Mucosa of descending colon (tissue), 3 donors: Measurements from ENCODE around the gene ZNF770. TPM values are rescaled to one million over a fixed set of nuclear protein-coding genes. Genes with fewer than 3 reads are reported as not detected.

ENCODE experiments used
- ATAC-seq: fragments of 200-7000 bp; cut with Tn5 transposase; one replicate; pipeline ENCODE4 v1.9.1; 2020; ENCODE audit warnings: mild to moderate bottlenecking, moderate library complexity
- DNase-seq, 3 donors: peaks; one replicate each; pipeline ENCODE4 v3.0.0-alpha.2; 2020
- H3K36me3 ChIP-seq: fragments of 200-600 bp; one replicate; pipeline ENCODE4 v1.8.0; 2021; ENCODE audit warnings: low read depth, mild to moderate bottlenecking
- H3K4me1 ChIP-seq: fragments of 200-600 bp; one replicate; pipeline ENCODE4 v1.8.0; 2021; ENCODE audit warnings: low read depth, mild to moderate bottlenecking
- H3K4me3 ChIP-seq: fragments of 200-600 bp; one replicate; pipeline ENCODE4 v1.8.0; 2021; ENCODE audit warnings: mild to moderate bottlenecking
- H3K9me3 ChIP-seq: fragments of 200-600 bp; one replicate; pipeline ENCODE4 v1.8.0; 2021; ENCODE audit warnings: mild to moderate bottlenecking
- intact Hi-C, 2 donors: fragments of 100-400 bp; cut with DNase I in 1 of 2; cut with micrococcal nuclease in 1 of 2; formaldehyde crosslinking; loops; one replicate each; pipeline versions ENCODE4 v1.11.0 to v1.11.1; 2022; cut with DNase I, micrococcal nuclease
- total RNA-seq, 3 donors: library from RNA; stranded (reverse); fragmentation: NEBNext Ultra II Directional in 2 of 3; extraction: Animal tissue kit (Norgen Biotek cat#: 25700) in 2 of 3; gene quantifications; one replicate each; pipeline versions ENCODE4 v1.2.1 to v1.2.4, GENCODE V29; 2021 to 2023
- TF ChIP-seq, protein P1 (sequence below): fragments of 200-600 bp; IDR thresholded peaks from one replicate; pipeline ENCODE4 v1.8.0; 2022; ENCODE audit warnings: antibody characterized with exemption, mild to moderate bottlenecking
- donor health status: DM: no; HTN: no; CAD: no; lungs with moderate emphysema.
- donor health status: DM: no; HTN: no; CAD: no.
- donor health status: DM: no; HTN: yes; CAD: no.

The ZNF770 gene
- total RNA-seq, 3 donors from 2014 or later: 20.3 to 24.0 (median 21.2) TPM

DNA sequence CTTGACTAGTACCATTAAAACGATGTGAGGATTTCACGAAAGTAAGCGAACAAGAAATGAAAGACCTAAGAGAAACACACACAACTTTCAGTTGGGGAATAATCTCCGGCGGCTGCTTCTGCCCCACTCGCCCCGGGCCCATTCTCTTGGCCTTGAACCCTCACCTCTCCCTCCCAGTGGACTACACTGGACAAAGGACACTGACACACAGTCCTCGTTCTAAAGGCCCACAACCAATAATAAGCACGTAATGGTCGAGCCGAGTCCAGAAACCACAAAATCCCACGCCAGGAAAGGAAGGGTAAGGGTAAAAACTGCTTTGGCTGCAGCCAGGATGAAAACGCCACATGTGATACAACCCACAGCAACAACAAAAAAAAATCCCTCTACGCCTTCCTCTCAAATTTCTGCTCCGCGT lies 469 bp downstream of the ZNF770 start:
- intact Hi-C loops: no loop called here
- TF ChIP-seq, protein P1, sequence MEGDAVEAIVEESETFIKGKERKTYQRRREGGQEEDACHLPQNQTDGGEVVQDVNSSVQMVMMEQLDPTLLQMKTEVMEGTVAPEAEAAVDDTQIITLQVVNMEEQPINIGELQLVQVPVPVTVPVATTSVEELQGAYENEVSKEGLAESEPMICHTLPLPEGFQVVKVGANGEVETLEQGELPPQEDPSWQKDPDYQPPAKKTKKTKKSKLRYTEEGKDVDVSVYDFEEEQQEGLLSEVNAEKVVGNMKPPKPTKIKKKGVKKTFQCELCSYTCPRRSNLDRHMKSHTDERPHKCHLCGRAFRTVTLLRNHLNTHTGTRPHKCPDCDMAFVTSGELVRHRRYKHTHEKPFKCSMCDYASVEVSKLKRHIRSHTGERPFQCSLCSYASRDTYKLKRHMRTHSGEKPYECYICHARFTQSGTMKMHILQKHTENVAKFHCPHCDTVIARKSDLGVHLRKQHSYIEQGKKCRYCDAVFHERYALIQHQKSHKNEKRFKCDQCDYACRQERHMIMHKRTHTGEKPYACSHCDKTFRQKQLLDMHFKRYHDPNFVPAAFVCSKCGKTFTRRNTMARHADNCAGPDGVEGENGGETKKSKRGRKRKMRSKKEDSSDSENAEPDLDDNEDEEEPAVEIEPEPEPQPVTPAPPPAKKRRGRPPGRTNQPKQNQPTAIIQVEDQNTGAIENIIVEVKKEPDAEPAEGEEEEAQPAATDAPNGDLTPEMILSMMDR: no peak
- DNase-seq (peak in 2 of 3 donors; percentile 12 to 34), ATAC-seq (peak; percentile 3)
- Histone ChIP-seq H3K9me3 (no peaks in the 10 kb centered on the region), H3K4me3 (peak overlapping the region; percentile 48), H3K4me1 (peaks cover 11% of the 10 kb centered on the region), H3K36me3 (no peaks in the 10 kb centered on the region)

DNA sequence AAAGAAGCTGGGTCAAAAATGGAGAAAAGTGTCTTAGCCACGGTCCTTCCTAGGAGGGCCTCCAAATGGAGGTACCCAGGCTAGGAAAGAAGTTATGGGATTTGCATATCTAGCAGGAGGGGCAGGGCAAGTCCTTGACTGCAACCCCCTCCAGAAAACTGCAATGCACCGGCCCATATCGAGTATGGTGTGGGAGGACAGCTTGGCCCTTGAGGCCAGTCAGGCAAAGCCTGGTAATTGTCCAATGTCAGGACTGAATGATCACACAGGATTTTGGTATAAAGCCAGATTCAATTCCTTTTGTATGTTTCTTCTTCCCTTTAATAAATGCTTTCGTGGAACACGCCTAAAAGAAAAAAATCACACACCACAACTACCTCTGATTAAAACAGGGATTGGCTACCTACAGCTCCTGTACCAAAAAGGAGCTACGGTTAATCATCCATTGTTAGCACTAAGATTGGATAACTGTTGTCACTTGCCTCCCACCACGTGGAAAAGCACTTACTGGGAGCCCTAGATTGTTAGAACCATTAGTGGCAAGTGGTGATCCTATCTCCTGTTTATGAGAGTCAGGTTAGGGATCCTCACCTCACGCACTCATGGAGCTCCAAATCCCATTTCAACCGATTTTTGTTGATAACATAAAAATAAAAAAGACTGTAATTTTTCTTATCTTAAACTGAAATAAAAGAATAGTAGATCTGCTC lies 1.2 kb downstream of the ZNF770 start:
- no peaks in the 10 kb centered on the region for H3K36me3 ChIP-seq
- peaks cover 11% of the 10 kb centered on the region for H3K4me1 ChIP-seq
- no peak overlapping the region for H3K4me3 ChIP-seq
- no peaks in the 10 kb centered on the region for H3K9me3 ChIP-seq
- intact Hi-C loops: no loop called here
- ATAC-seq (no peak), DNase-seq (no peak)
- TF ChIP-seq, protein P1: no peak

DNA sequence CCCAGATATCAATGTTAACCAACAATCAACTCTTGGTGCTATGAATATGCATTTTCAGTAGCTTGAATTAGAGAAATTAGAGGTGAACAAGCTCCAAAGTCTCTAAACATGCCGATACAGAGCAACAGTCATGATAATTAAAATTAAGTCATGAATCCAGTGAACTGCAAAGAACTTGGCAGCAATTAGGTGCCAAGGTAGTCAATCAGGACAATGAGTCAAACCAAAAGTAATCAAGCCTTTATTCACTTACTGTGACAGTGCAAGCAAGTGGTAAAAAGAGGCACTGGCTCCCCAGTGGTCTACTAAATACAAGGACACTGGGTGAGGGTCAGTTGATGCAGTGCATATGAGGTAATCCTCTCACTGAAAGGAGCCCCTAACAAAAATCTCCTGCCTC lies 1.8 kb downstream of the ZNF770 start:
- H3K4me1 ChIP-seq: peaks cover 11% of the 10 kb centered on the region
- no peak for DNase-seq
- intact Hi-C loops: no loop called here
- H3K9me3 ChIP-seq: no peaks in the 10 kb centered on the region
- H3K4me3 ChIP-seq: no peak overlapping the region
- no peaks in the 10 kb centered on the region for H3K36me3 ChIP-seq
- no peak for ATAC-seq
- TF ChIP-seq, protein P1: no peak

DNA sequence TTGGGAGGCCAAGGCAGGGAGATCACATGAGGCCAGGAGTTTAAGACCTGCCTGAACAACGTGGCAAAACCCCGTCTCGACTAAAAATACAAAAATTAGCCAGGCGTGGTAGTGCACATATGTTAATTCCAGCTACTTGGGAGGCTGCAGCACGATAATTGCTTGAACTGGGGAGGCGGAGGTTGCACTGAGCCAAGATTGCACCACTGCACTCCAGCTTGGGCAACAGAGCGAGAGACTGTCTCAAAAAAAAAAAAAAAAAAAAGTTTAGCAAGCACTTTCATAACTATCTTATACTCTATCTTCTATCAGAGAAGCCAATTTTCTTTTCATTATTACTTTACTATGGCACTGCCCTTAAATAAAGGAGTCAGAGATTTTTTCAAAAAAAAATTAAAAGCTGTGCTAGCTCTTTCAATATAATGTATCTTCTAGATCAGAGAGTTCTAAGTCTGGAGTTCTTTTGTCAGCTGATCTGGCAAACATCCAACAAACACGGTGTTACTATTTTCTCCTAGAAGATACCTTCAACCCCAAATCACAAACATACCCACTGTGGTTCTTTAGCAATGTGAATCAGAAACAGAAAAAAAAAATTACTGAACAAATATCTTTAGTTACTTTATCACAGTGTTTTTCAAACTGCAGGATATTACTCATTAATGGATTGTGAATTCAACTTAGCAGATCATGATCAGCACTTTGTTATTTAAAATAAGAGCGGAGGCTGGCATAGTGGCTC lies 3.0 kb downstream of the ZNF770 start:
- ATAC-seq (no peak), DNase-seq (no peak)
- intact Hi-C loops: no loop called here
- H3K9me3 ChIP-seq: no peaks in the 10 kb centered on the region
- TF ChIP-seq, protein P1: no peak
- no peaks in the 10 kb centered on the region for H3K36me3 ChIP-seq
- H3K4me3 ChIP-seq: no peak overlapping the region
- peaks cover 11% of the 10 kb centered on the region for H3K4me1 ChIP-seq

GRCh38 chr15:34976743-34977142 lies 11.3 kb downstream of the ZNF770 start:
- DNase-seq (no peak), ATAC-seq (no peak)
- Histone ChIP-seq H3K9me3 (no peaks in the 10 kb centered on the region), H3K36me3 (no peaks in the 10 kb centered on the region), H3K4me3 (no peak overlapping the region), H3K4me1 (no peaks in the 10 kb centered on the region)
- TF ChIP-seq, protein P1: no peak
- intact Hi-C loops: no loop called here
